ENCODE results near the gene HCN3.

HCN3 gene

DNA sequence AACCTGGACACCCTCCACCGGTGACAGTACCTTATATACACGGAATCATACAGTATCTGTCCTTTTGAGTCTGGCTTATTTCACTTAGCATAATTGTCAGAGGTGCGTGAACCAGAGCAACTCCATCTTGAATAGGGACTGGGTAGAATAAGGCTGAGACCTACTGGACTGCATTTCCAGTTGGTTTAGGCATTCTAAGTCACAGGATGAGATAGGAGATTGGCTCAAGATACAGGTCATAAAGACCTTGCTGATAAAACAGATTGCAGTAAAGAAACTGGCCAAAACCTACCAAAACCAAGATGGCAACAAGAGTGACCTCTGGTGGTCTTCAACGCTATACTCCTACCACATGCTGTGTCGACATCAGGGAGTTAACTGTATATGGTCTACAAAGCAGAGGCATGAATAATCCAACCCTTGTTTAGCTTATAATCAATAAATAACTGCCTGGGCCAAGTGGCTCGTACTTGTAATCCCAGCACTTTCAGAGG lies 30.0 kb downstream of the HCN3 start:
- FAIRE-seq = no peak
- TF ChIP-seq POLR2AphosphoS5 (IDR thresholded peaks at IDR 0.05; ENCODE audit: low read depth, low read length) (no peak), TAF1 (IDR thresholded peaks at IDR 0.05; ENCODE audit: borderline replicate concordance, low read depth, low read length) (no peak), POLR2A (IDR thresholded peaks at IDR 0.05; ENCODE audit: low read depth, low read length) (no peak)
- no peak for DNase-seq (ENCODE audit: insufficient read length)

DNA sequence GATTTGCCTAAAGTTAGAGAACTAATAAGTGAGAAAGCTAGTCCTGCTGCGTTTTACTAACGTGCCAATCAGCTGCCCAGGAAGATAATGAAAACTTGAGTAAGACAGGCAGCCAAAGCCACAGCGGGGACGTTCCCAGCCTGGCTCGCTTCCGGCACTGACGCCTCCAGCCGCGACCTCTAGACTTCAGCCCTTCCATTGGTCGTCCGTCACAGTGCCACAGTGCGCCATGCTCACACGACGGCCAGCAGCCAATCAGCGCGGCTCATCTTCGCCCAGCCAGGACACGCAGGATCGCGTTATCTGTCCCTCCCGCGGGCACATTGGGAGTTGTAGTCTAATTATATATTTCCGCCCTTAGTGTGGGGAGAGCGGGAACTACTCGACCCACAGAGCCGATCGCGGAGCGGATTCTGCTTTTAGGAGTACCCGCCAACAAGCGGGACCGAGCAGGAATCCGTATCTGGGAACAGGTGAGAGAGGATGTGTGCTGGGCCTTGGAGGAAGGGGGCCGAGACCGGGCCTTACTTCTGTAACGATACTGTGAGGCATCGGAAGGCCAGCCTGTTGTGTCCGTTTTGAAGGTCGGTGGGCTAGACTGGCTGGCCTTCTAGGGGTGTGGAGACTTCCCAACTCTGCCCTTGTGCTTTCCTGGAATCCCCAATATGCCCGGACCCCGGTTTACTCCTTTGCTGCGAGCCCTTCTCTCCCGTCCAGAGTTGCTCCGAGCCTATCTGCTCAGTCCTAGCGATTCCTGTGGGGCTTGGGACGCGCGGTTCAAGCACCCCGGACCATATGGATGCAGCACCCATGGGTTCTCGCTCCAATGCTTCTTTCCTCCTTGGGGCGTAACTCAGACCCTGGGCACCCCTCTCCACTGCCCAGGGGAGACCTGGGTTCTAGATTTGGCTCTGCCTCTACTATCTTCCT lies 31.5 kb downstream of the HCN3 start, which contains the start of gene FDPS:
FDPS (plus strand) TSS at position 374 of the 930 bp plus-strand sequence. CDS start 924 bp downstream, outside the sequence.
- DNase-seq (ENCODE audit: insufficient read length) (peak; percentile 96), FAIRE-seq (peak; percentile 97)
- TF ChIP-seq POLR2AphosphoS5 (IDR thresholded peaks at IDR 0.05; ENCODE audit: low read depth, low read length) (peak; percentile 4; the same call in 1 of the 2 replicates), POLR2A (IDR thresholded peaks at IDR 0.05; ENCODE audit: low read depth, low read length) (peak; percentile 55), TAF1 (IDR thresholded peaks at IDR 0.05; ENCODE audit: borderline replicate concordance, low read depth, low read length) (peak; percentile 48; the same call in 1 of the 2 replicates)

DNA sequence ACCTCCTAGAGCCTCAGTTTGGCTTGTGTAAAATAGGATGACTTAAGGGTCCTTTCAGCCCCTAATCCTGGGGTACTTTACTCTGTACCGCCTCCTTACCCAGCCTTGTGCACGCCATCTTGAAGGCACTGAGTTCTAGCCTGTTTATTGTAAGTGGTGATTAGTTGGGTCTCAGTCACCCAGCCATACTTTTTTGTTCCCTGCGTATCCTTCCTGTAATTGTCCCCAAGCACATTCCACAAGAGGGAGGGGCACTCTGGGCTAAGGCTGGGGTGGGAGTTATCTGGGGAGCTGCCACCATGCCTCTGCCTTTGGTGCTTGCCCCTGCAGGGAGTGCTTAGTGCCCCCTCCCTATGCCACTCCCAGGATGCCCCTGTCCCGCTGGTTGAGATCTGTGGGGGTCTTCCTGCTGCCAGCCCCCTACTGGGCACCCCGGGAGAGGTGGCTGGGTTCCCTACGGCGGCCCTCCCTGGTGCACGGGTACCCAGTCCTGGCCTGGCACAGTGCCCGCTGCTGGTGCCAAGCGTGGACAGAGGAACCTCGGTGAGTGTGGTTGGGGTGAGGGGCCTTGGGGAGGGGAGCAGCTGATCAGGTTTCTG lies 32.3 kb downstream of the HCN3 start:
- DNase-seq (ENCODE audit: insufficient read length) = no peak
- no peak for FAIRE-seq
- TF ChIP-seq POLR2AphosphoS5 (IDR thresholded peaks at IDR 0.05; ENCODE audit: low read depth, low read length) (no peak; the same call in 1 of the 2 replicates), POLR2A (IDR thresholded peaks at IDR 0.05; ENCODE audit: low read depth, low read length) (no peak; the same call in 1 of the 2 replicates), TAF1 (IDR thresholded peaks at IDR 0.05; ENCODE audit: borderline replicate concordance, low read depth, low read length) (no peak)

DNA sequence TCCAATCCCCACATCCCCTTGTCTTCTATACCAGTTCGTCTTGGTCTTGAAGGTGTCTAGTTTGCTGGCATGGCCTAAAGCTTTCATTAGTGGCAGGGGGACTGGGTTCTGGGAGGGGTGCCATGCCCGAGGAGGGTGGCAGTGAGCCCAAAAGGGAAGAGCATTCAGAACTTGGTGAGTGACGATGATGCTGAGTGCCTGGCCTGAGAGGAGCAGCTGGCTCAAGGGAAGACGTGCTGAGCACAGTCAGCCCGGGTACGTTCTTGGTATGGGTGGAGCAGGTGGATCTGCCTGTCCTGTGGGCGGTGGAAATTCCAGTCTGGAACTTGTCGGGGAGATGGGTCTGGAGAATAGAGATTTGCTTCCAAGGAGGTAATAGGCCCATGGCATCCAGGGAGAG lies 36.0 kb downstream of the HCN3 start:
- no peak for TF ChIP-seq POLR2A (IDR thresholded peaks at IDR 0.05; ENCODE audit: low read depth, low read length)
- no peak for TF ChIP-seq TAF1 (IDR thresholded peaks at IDR 0.05; ENCODE audit: borderline replicate concordance, low read depth, low read length)
- TF ChIP-seq POLR2AphosphoS5 (IDR thresholded peaks at IDR 0.05; ENCODE audit: low read depth, low read length) = no peak
- DNase-seq (ENCODE audit: insufficient read length) (no peak), FAIRE-seq (no peak)

DNA sequence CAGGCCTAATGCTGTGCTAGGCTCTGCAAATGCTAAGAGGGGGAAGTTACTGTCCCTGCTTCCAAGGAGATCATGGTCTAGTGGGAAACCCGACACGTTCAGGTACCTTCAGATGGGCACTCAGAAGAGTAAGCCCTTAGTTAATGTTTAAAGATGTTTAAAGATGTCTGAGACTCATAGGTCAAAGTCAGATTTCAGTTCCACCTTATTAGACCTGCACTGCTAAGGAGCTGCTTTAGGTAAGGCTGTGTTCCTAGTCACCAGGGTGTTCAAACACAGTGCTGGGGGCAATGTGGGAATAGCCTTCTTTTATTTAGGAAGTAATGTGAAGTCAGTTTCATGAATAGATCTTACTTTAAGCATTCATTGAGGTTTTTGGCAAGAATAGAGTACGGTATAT lies 39.7 kb downstream of the HCN3 start:
- DNase-seq (ENCODE audit: insufficient read length) (no peak), FAIRE-seq (no peak)
- TF ChIP-seq POLR2A (IDR thresholded peaks at IDR 0.05; ENCODE audit: low read depth, low read length) (no peak), TAF1 (IDR thresholded peaks at IDR 0.05; ENCODE audit: borderline replicate concordance, low read depth, low read length) (no peak), POLR2AphosphoS5 (IDR thresholded peaks at IDR 0.05; ENCODE audit: low read depth, low read length) (no peak)

DNA sequence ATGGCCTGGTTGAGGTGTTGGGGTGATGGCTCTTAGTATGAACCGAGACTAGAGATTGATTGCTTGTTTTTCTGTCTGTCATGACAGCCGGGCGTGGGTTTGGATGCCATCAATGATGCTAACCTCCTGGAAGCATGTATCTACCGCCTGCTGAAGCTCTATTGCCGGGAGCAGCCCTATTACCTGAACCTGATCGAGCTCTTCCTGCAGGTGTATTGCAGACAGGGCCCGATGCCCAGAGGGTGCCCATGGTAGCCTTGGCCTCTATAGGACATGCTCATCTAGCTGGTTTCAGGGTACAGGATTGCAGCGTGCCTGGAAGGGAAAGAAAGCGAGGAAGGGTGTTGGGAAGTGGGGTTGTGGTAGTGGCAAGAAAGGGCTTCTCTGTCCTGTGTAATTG lies 40.8 kb downstream of the HCN3 start:
- TF ChIP-seq POLR2AphosphoS5 (IDR thresholded peaks at IDR 0.05; ENCODE audit: low read depth, low read length) = no peak
- TF ChIP-seq POLR2A (IDR thresholded peaks at IDR 0.05; ENCODE audit: low read depth, low read length) = no peak
- TF ChIP-seq TAF1 (IDR thresholded peaks at IDR 0.05; ENCODE audit: borderline replicate concordance, low read depth, low read length) = no peak
- no peak for DNase-seq (ENCODE audit: insufficient read length)
- no peak for FAIRE-seq

DNA sequence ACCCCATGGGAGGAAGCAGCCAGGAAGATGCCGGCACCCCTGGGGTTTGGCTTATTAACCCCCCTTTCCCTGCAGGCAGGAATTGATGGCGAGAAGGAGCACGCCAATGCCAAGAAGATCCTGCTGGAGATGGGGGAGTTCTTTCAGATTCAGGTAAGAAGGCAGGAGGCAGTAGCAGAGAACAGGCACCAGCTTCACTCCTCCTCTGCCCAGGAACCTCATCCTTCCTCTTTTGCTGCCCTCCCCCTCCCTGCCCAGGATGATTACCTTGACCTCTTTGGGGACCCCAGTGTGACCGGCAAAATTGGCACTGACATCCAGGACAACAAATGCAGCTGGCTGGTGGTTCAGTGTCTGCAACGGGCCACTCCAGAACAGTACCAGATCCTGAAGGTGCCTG lies 42.3 kb downstream of the HCN3 start:
- no peak for FAIRE-seq
- DNase-seq (ENCODE audit: insufficient read length) = no peak
- TF ChIP-seq POLR2AphosphoS5 (IDR thresholded peaks at IDR 0.05; ENCODE audit: low read depth, low read length) (no peak), TAF1 (IDR thresholded peaks at IDR 0.05; ENCODE audit: borderline replicate concordance, low read depth, low read length) (no peak), POLR2A (IDR thresholded peaks at IDR 0.05; ENCODE audit: low read depth, low read length) (no peak)

DNA sequence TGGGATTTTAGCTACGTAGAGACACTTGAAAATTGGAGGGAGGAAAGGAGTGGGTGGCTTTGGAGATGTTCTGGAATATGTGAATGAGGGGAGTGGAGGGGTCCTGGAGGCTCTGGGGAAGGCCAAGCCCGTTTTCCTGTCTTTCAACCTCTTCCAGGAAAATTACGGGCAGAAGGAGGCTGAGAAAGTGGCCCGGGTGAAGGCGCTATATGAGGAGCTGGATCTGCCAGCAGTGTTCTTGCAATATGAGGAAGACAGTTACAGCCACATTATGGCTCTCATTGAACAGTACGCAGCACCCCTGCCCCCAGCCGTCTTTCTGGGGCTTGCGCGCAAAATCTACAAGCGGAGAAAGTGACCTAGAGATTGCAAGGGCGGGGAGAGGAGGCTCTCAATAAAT lies 43.0 kb downstream of the HCN3 start:
- FAIRE-seq (no peak), DNase-seq (ENCODE audit: insufficient read length) (no peak)
- no peak for TF ChIP-seq POLR2AphosphoS5 (IDR thresholded peaks at IDR 0.05; ENCODE audit: low read depth, low read length)
- no peak for TF ChIP-seq POLR2A (IDR thresholded peaks at IDR 0.05; ENCODE audit: low read depth, low read length)
- TF ChIP-seq TAF1 (IDR thresholded peaks at IDR 0.05; ENCODE audit: borderline replicate concordance, low read depth, low read length) = no peak

DNA sequence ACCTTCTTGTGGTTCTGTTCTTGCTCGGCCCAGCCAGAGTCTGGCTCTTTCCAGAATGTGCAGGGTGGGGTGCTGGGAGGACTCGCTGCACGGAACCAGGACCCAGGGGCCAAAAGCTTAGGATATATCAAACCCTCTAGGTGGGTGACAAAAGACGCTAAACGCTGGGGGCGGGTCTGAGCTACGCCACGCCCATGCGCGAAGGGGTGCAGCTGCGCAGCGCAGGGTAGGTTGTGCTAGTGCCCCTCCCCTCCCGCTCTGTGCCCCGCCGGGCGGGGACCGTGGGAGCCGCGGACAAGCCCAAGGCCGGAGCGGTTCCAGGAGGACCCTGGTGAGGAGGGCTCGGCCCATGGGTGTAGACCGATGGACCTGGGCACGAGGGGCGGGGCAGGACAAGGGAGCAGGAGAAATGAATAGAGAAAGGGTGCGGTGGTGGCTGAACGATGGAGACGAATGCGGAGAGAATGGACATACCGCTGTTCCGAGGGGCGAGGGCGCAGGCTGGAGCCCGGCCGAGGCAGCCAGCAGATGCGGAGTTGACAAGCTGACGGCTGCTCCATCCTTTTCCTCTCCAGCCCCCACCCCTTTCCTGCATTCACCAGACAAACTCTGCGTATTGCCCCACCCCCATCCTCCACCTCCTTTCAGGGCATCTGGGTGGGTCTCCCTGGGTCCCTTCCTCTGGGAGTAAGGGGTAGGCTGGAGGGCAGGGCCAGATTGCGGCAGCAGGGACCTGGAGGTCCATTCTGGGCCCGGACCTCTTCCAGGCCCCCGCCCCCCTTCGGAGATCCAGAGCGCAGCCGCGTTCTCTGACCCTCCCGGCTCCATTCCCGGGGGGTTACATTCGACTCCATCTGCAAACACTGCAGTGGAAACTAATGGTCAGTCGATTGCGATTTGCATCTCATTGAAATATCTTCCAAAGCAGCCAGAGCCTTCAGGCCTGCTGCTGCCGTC lies 43.7 kb downstream of the HCN3 start, which contains the start of gene RUSC1:
RUSC1 (plus strand) TSS at position 234 of the 957 bp plus-strand sequence. CDS start 880 bp downstream, outside the sequence.
- FAIRE-seq (peak; percentile 27), DNase-seq (ENCODE audit: insufficient read length) (no peak)

DNA sequence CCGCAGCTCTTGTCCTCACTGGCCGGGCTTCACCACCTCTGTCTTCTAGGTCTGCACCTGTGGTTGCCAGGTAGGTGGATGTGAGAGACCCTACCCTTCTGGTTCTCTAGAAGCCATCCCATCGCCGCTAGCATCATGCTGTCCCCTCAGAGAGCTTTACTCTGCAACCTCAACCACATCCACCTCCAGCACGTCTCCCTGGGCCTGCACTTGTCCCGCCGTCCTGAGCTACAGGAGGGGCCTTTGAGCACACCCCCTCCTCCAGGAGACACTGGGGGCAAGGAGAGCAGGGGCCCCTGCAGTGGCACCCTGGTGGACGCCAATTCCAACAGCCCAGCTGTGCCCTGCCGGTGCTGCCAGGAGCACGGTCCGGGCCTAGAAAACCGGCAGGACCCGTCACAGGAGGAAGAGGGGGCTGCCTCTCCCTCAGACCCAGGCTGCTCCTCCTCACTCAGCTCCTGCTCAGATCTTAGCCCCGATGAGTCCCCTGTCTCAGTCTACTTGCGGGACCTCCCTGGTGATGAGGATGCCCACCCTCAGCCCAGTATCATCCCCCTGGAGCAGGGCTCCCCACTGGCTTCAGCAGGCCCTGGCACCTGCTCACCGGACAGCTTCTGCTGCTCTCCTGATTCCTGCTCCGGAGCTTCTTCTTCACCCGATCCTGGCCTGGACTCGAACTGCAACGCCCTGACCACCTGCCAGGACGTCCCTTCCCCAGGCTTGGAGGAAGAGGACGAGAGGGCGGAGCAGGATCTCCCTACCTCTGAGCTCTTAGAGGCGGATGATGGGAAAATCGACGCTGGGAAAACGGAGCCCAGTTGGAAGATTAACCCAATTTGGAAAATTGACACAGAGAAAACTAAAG lies 44.6 kb downstream of the HCN3 start:
- DNase-seq (ENCODE audit: insufficient read length) (no peak), FAIRE-seq (no peak)
- TF ChIP-seq POLR2AphosphoS5 (IDR thresholded peaks at IDR 0.05; ENCODE audit: low read depth, low read length) (no peak), POLR2A (IDR thresholded peaks at IDR 0.05; ENCODE audit: low read depth, low read length) (no peak), TAF1 (IDR thresholded peaks at IDR 0.05; ENCODE audit: borderline replicate concordance, low read depth, low read length) (no peak)

More for the DNA sequence above, 43.7 kb downstream of the HCN3 start, which contains the start of gene RUSC1:
- TF ChIP-seq POLR2AphosphoS5 (IDR thresholded peaks at IDR 0.05; ENCODE audit: low read depth, low read length) (no peak), POLR2A (IDR thresholded peaks at IDR 0.05; ENCODE audit: low read depth, low read length) (peak; percentile 17; the same call in 1 of the 2 replicates)

All from GM12892 (cell line).